Measurements from ENCODE around the gene EPHB1.
A peak's percentile ranks its signal among the peaks of the same experiment; 100 is the strongest.

The EPHB1 gene

GRCh38 chr3:134897391-134898141 is 102.5 kb downstream of the EPHB1 start:
- H3K27me3 Mint-ChIP-seq = peaks cover 8% of the 10 kb centered on the region
- H3K4me1 Mint-ChIP-seq = peaks cover 2% of the 10 kb centered on the region
- no peaks in the 10 kb centered on the region for H3K9me3 Mint-ChIP-seq
- DNase-seq (ENCODE audit: low spot score in 2 of 2) = no peak
- H3K4me3 Mint-ChIP-seq = no peak overlapping the region
- no peak for ATAC-seq (ENCODE audit: low read depth)
- no peaks in the 10 kb centered on the region for H3K36me3 Mint-ChIP-seq
- no peak overlapping the region for H3K27ac Mint-ChIP-seq

GRCh38 chr3:134898181-134898754 is 103.2 kb downstream of the EPHB1 start:
- DNase-seq (ENCODE audit: low spot score in 2 of 2) (no peak), ATAC-seq (ENCODE audit: low read depth) (no peak)
- Mint-ChIP-seq H3K9me3 (no peaks in the 10 kb centered on the region), H3K4me3 (no peak overlapping the region), H3K27me3 (peaks cover 8% of the 10 kb centered on the region), H3K36me3 (no peaks in the 10 kb centered on the region), H3K27ac (no peak overlapping the region), H3K4me1 (peaks cover 2% of the 10 kb centered on the region)

- Mint-ChIP-seq H3K27me3 (peaks cover 7% of the 10 kb centered on the region), H3K9me3 (no peaks in the 10 kb centered on the region), H3K27ac (no peak overlapping the region), H3K4me1 (peaks cover 10% of the 10 kb centered on the region), H3K4me3 (no peak overlapping the region), H3K36me3 (no peaks in the 10 kb centered on the region)
- DNase-seq (ENCODE audit: low spot score in 2 of 2) (no peak), ATAC-seq (ENCODE audit: low read depth) (no peak)
These were observed 104.7 kb downstream of the EPHB1 start for GRCh38 chr3:134899786-134900185.

- Mint-ChIP-seq H3K27ac (no peak overlapping the region), H3K4me1 (peaks cover 12% of the 10 kb centered on the region), H3K36me3 (no peaks in the 10 kb centered on the region), H3K27me3 (peaks cover 9% of the 10 kb centered on the region), H3K4me3 (no peak overlapping the region), H3K9me3 (no peaks in the 10 kb centered on the region)
- DNase-seq (ENCODE audit: low spot score in 2 of 2) (no peak), ATAC-seq (ENCODE audit: low read depth) (no peak)
These were observed 105.4 kb downstream of the EPHB1 start for GRCh38 chr3:134900482-134900881.

- H3K4me1 Mint-ChIP-seq = peaks cover 12% of the 10 kb centered on the region
- no peak overlapping the region for H3K4me3 Mint-ChIP-seq
- ATAC-seq (ENCODE audit: low read depth) (no peak), DNase-seq (ENCODE audit: low spot score in 2 of 2) (no peak)
- peaks cover 7% of the 10 kb centered on the region for H3K27me3 Mint-ChIP-seq
- H3K36me3 Mint-ChIP-seq = no peaks in the 10 kb centered on the region
- no peak overlapping the region for H3K27ac Mint-ChIP-seq
- no peaks in the 10 kb centered on the region for H3K9me3 Mint-ChIP-seq
These were observed 106.4 kb downstream of the EPHB1 start for GRCh38 chr3:134901461-134901860.

GRCh38 chr3:134903837-134904236 is 108.8 kb downstream of the EPHB1 start:
- Mint-ChIP-seq H3K9me3 (no peaks in the 10 kb centered on the region), H3K27me3 (peaks cover 9% of the 10 kb centered on the region), H3K4me3 (no peak overlapping the region), H3K4me1 (peaks cover 12% of the 10 kb centered on the region), H3K27ac (peak overlapping the region; percentile 53), H3K36me3 (no peaks in the 10 kb centered on the region)
- ATAC-seq (ENCODE audit: low read depth) = no peak
- DNase-seq (ENCODE audit: low spot score in 2 of 2) = no peak

GRCh38 chr3:134904241-134904771 is 109.2 kb downstream of the EPHB1 start:
- no peak for DNase-seq (ENCODE audit: low spot score in 2 of 2)
- H3K4me1 Mint-ChIP-seq = peaks cover 12% of the 10 kb centered on the region
- H3K4me3 Mint-ChIP-seq = no peak overlapping the region
- peaks cover 9% of the 10 kb centered on the region for H3K27me3 Mint-ChIP-seq
- H3K9me3 Mint-ChIP-seq = no peaks in the 10 kb centered on the region
- no peaks in the 10 kb centered on the region for H3K36me3 Mint-ChIP-seq
- peak overlapping the region; percentile 53 for H3K27ac Mint-ChIP-seq
- ATAC-seq (ENCODE audit: low read depth) = peak; percentile 29

GRCh38 chr3:134904776-134905646 is 110.0 kb downstream of the EPHB1 start:
- DNase-seq (ENCODE audit: low spot score in 2 of 2) (no peak), ATAC-seq (ENCODE audit: low read depth) (no peak)
- H3K36me3 Mint-ChIP-seq = no peaks in the 10 kb centered on the region
- no peak overlapping the region for H3K27ac Mint-ChIP-seq
- peaks cover 9% of the 10 kb centered on the region for H3K27me3 Mint-ChIP-seq
- no peaks in the 10 kb centered on the region for H3K9me3 Mint-ChIP-seq
- H3K4me1 Mint-ChIP-seq = peaks cover 12% of the 10 kb centered on the region
- no peak overlapping the region for H3K4me3 Mint-ChIP-seq

- peaks cover 11% of the 10 kb centered on the region for H3K4me1 Mint-ChIP-seq
- H3K27me3 Mint-ChIP-seq = peaks cover 7% of the 10 kb centered on the region
- H3K27ac Mint-ChIP-seq = no peak overlapping the region
- no peak for DNase-seq (ENCODE audit: low spot score in 2 of 2)
- ATAC-seq (ENCODE audit: low read depth) = no peak
- H3K36me3 Mint-ChIP-seq = no peaks in the 10 kb centered on the region
- H3K4me3 Mint-ChIP-seq = no peak overlapping the region
- H3K9me3 Mint-ChIP-seq = no peaks in the 10 kb centered on the region
These were observed 110.5 kb downstream of the EPHB1 start for GRCh38 chr3:134905647-134905935.

- ATAC-seq (ENCODE audit: low read depth) = no peak
- Mint-ChIP-seq H3K4me3 (no peak overlapping the region), H3K4me1 (peaks cover 10% of the 10 kb centered on the region), H3K9me3 (no peaks in the 10 kb centered on the region), H3K27me3 (peaks cover 4% of the 10 kb centered on the region), H3K36me3 (no peaks in the 10 kb centered on the region), H3K27ac (no peak overlapping the region)
- no peak for DNase-seq (ENCODE audit: low spot score in 2 of 2)
These were observed 113.2 kb downstream of the EPHB1 start for GRCh38 chr3:134908271-134908670.

- H3K9me3 Mint-ChIP-seq = no peaks in the 10 kb centered on the region
- H3K27me3 Mint-ChIP-seq = peaks cover 4% of the 10 kb centered on the region
- H3K4me1 Mint-ChIP-seq = peaks cover 2% of the 10 kb centered on the region
- no peak for DNase-seq (ENCODE audit: low spot score in 2 of 2)
- H3K4me3 Mint-ChIP-seq = no peak overlapping the region
- H3K36me3 Mint-ChIP-seq = no peaks in the 10 kb centered on the region
- no peak overlapping the region for H3K27ac Mint-ChIP-seq
- no peak for ATAC-seq (ENCODE audit: low read depth)
These were observed 115.0 kb downstream of the EPHB1 start for GRCh38 chr3:134910026-134910425.

- H3K9me3 Mint-ChIP-seq = no peaks in the 10 kb centered on the region
- no peak for ATAC-seq (ENCODE audit: low read depth)
These were observed 116.8 kb downstream of the EPHB1 start for GRCh38 chr3:134911586-134912548.

GRCh38 chr3:134916276-134916961 is 121.4 kb downstream of the EPHB1 start:
- H3K36me3 Mint-ChIP-seq = no peaks in the 10 kb centered on the region
- ATAC-seq (ENCODE audit: low read depth) = no peak
- DNase-seq (ENCODE audit: low spot score in 2 of 2) = no peak
- H3K9me3 Mint-ChIP-seq = no peaks in the 10 kb centered on the region
- peaks cover 6% of the 10 kb centered on the region for H3K4me1 Mint-ChIP-seq
- H3K27ac Mint-ChIP-seq = no peak overlapping the region
- no peak overlapping the region for H3K4me3 Mint-ChIP-seq
- peaks cover 2% of the 10 kb centered on the region for H3K27me3 Mint-ChIP-seq

More at GRCh38 chr3:134911586-134912548, 116.8 kb downstream of the EPHB1 start:
- no peak for DNase-seq (ENCODE audit: low spot score in 2 of 2)
- Mint-ChIP-seq H3K27me3 (peaks cover 2% of the 10 kb centered on the region), H3K4me1 (no peaks in the 10 kb centered on the region), H3K36me3 (no peaks in the 10 kb centered on the region), H3K4me3 (no peak overlapping the region), H3K27ac (no peak overlapping the region)
